Limb (tissue), 2 donors: ENCODE data around the gene MYADM.

Source experiments
- DNase-seq, 2 donors: peaks; one replicate each; pipeline ENCODE4 v3.0.0-alpha.2; 2016; ENCODE audit errors: extremely low spot score in 2 of 2

The MYADM gene

DNA sequence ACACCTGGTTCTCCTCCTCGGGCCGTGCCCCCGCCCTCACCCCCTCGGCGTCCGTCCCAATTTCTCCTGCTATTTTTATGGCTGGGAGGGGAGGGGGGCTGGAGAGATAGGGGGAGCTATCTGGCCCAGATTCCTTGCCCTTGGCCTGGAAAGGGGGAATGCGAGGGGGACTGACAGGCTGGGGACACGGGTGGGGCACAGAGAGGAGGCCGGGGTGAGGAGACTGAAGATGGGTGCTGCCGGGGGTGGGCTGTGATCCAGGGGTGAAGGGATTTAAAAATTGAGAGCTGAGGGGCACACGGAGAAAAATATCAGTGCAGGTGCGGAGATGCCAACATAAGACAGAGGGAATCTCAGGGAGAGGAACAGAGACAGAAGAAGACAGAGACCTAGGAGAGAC, 16.6 kb downstream of the MYADM start:
- DNase-seq, result no peak

DNA sequence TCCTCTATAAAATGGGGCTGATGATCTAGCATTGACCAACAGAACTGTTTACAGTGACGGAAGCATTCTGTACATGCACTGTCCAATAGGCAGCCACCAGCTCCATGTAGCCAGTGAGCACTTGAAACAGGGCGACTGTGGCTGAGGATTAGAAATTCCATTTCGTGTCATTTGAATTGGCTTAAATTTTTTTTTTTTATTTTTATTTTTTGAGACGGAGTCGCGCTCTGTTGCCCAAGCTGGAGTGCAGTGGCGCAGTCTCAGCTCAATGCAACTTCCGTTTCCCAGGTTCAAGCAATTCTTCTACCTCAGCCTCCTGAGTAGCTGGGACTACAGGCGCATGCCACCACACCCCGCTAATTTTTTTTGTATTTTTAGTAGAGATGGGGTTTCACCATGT, 17.4 kb downstream of the MYADM start:
- no peak for DNase-seq

DNA sequence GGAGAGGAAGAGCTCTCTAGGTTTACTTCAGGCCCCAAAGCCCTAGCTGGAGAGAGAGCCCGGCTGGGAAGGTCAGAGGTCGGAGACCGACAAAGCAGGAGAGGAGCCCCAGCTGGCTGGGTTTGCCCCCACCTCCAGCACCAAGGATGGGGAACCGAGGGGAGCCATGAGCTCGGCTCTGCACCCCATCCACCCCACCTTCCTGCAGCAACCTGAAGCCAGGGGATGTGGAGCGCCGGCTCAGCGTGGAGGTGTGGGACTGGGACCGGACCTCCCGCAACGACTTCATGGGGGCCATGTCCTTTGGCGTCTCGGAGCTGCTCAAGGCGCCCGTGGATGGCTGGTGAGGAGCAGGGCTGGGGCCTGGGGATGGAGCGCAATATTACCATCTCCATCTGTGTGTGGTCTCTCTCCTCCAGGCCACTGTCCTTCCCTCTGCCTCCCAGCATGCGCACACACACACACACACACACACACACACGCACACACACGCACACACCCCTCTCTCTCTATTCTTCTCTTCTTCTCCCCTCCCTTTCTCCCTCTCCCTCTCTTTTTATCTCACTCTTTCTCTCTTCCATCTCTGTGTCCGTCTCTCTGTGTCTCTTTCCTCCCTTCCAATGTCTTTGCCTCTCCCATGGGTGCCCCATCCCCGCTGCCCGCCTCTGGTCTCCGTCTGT, 24.8 kb downstream of the MYADM start:
- DNase-seq, result no peak

DNA sequence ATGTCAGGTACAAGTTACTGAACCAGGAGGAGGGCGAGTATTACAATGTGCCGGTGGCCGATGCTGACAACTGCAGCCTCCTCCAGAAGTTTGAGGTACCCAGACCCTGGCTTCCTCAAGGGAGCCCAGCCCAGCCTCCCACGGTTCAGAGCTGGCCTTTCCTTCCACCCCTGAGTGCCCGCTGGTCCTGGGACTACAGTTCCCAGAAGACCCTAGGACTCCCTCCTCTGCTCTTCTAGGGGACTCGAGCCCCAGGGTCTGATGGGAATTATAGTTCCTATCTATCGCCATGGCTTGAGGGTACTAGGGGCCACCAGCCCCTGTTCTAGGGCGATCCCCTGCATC, 25.3 kb downstream of the MYADM start:
- no peak for DNase-seq

DNA sequence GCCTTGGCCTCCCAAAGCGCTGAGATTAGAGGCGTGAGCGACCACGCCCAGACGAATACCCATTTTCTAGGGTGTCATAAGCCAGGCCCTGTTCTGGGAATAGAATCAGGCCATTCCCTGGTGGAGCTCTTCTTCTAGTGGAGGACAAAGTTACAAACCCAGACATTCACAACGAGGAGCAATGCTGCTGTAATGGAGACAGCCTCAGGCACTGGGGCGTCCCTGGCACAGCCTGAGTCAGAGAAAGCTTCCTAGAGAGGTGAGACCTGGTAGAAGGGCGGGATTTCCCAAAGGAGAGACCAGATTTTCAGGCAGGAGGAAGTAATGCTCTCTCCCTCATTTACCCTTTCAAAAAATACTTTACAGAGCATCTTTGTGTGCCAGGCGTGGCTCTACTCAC, 27.0 kb downstream of the MYADM start:
- DNase-seq, result no peak

DNA sequence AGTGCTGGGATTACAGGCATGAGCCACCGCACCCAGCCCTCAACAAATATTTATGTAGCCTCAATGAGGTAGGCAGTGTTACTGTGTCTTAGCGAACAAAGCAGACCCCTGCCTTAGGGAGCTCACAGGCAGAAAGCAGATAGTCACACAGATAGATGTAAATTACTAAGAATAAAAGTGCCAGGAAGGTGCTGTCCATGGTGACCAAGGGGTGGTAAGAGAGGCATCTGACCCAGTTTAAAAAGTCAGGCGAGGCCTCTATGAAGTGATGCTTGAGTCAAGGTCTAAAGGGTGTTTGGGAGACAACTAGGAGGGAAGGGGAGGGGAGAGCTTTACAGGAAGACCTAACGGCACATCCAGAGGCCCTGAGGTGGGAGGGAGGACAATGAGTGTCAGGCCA, 29.0 kb downstream of the MYADM start:
- no peak for DNase-seq

DNA sequence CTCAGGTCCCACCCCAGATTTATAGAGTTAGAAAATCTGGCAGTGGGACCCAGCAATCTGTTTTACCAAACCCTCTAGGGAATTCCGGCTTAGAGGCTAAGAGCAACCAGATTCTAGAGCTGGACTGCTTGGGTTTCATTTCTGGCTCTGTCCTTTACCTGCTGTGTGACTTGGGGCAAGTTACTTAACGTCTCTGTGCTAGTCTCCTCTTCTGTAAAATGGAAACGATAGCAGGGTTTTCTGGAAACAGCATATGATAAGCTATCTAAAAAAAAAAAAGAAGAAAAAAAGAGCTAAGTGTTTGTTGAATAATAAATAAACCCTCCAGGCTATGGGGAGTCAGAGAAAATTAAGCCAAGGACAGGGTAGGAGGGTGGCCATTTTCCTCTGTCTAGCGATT, 29.8 kb downstream of the MYADM start:
- no peak for DNase-seq

DNA sequence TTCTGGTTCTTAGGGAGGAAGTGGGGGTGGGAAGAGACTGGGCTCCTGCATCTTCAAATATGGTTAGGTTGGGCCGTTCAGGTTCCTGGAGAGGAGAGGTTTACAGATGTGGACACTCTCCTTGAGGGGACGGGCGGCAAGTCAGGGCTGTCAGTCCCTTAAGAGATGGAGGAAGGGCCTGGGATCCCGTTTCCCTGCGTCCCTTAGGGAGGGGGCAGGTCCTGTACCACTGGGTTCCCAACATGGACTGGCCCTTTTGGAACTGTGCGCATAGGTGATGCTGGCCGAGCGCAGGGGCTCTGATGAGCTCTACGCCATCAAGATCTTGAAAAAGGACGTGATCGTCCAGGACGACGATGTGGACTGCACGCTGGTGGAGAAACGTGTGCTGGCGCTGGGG, 30.5 kb downstream of the MYADM start:
- no peak for DNase-seq

DNA sequence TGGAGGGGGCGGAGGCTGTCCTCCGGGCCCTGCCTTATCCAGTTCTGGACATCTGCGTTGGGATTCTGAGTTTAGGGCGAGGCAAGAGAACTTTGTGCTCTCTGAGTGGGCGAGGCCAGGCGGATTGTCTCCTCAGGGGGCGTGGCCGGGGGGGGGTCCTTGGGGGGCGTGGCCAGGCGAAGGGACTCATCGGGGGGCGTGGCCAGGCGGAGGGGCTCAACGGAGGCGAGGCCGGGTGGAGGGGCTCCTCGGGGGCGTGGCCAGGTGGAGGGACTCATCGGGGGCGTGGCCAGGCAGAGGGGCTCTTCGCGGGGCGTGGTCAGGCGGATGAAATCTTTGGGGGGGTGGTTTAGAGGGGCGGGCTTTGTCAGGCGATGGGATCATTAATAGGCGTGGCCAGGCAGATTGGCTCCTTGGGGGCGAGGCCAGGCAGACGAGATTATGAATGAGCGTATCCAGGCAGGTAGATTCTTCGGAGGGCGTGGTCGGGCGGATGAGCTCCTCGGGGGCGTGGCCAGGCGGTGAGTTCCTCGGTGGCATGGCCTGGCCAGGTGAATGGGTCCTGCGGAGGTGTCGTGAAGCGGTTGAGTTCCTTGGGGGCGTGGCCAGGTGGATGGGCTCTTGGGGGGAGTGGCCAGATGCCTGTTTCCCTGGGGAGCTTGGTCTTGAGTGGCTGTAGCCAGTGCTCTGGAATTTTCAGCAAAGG, 31.1 kb downstream of the MYADM start:
- peak in 1 of 2 donors; percentile 51 for DNase-seq

DNA sequence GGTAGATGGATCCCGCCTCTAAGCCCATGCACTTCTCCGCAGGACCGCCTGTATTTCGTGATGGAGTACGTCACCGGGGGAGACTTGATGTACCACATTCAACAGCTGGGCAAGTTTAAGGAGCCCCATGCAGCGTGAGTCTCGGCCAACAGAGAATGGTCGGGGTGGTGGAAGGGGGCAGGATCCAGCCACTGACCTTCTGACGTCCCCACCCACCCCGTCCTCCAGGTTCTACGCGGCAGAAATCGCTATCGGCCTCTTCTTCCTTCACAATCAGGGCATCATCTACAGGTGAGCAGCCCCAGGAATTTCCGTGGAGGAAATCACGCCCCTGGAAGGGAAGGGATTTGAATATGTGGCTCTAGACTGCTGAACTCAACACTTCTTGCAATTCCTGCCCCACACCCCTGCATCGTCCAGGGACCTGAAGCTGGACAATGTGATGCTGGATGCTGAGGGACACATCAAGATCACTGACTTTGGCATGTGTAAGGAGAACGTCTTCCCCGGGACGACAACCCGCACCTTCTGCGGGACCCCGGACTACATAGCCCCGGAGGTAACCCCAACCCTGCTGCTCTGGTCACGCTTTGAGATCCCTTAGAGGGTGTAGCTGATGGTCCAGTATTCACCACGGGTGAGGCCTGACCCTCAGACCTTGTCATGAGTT, 32.6 kb downstream of the MYADM start:
- DNase-seq, result no peak

DNA sequence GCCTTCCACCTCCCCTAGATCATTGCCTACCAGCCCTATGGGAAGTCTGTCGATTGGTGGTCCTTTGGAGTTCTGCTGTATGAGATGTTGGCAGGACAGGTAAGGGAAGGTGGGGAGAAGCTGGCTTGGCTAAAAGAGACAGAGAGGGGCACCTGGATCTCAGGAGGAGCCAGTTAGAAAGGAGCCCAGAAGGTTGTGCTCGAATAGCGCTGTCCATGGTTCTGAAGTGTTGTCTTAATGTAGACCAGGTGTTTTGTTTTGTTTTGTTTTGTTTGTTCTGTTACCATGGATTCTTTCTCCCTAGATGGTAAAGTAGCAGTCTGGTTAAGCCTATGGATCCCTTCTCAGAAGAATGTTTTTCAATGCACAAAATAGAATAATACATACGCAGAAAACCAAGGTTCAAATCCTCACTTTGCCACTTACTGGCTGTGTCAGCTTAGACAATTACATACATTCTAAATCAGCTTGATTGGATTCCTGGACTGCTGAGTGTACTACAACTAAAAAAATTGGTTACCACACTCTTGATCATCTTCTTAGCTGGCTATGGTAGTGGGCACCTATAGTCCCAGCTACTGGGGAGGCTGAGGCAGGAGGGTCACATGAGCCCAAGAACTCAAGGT, 35.5 kb downstream of the MYADM start:
- peak; percentile 50 to 68 for DNase-seq

DNA sequence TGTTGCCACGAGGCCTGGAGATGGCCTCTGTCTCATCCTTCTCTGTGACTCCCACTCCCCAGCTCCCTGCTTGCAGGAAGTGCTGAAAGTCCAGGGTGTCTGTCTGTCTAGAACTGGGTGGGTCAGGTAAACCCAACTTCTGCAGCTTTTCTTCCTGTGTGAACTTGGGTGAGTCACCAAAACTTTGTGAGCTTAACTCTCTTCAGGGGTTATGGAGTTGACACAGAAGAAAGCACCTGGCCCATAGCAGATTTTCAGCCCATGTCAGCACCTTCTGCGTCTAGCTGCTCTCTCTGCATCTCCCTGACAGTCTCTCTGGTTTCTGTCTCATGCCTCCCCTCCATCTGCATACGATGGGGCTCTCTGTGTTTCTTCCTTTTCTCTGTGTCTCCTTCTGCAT, 37.2 kb downstream of the MYADM start:
- no peak for DNase-seq

DNA sequence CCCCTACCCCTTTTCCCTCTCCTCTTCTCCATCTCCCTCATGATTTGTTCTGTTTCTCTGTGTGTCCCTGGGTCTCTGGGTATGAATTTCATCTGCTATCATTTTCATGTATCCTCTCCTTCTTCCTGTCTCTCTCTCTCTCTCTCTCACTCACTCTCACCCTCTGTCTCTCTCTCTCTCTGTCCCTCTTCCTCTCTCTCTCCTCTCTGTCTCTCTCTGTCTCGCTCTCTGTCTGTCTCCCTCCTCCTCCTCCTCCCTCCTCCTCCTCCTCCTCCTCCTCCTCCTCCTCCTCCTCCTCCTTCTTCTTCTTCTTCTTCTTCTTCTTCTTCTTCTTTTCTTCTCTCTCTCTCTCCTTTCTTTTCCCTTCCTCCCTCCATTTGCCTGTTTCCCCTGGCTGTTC, 38.1 kb downstream of the MYADM start:
- no peak for DNase-seq

DNA sequence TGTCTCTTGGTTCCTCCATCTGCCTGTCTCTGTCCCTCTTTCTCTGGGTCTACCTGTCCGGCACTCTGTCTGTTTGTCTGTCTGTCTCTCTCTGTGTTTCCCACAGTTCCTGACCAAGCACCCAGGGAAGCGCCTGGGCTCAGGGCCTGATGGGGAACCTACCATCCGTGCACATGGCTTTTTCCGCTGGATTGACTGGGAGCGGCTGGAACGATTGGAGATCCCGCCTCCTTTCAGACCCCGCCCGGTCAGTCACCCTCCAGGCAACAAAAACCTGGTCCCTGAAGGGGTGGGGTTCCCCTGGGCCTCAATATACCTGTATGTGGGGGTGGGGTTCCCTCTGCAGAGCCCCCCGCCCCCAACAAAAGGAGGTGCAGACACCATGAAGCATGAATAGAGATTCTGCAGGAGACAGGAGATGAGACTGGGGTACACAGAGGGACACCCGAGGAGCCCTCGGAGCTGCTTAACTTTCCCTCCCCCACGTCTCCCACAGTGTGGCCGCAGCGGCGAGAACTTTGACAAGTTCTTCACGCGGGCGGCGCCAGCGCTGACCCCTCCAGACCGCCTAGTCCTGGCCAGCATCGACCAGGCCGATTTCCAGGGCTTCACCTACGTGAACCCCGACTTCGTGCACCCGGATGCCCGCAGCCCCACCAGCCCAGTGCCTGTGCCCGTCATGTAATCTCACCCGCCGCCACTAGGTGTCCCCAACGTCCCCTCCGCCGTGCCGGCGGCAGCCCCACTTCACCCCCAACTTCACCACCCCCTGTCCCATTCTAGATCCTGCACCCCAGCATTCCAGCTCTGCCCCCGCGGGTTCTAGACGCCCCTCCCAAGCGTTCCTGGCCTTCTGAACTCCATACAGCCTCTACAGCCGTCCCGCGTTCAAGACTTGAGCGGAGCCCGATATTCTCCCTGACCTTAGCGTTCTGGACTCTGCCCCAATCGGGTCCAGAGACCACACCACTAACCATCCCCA, 38.8 kb downstream of the MYADM start:
- DNase-seq, result peak in 1 of 2 donors; percentile 77

DNA sequence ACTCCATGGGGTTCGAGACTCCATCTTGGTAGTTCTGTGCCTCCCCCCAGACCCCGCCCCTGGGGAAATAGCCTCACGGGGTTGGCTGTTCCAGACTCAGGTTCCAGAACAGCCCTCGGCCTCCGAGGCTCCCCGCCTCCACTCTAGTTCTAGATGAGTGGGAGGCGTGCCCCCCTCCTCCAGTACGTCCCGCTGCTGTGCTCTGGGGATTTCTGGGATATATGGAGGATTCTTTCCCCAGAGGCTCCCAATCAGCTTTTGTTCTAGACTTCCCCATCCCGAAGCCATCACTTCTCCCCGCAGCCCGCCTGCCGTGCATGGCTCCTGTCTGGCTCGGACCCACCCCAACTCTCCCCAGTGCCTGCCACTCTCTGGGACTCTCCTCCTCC, 39.5 kb downstream of the MYADM start:
- DNase-seq, result no peak

DNA sequence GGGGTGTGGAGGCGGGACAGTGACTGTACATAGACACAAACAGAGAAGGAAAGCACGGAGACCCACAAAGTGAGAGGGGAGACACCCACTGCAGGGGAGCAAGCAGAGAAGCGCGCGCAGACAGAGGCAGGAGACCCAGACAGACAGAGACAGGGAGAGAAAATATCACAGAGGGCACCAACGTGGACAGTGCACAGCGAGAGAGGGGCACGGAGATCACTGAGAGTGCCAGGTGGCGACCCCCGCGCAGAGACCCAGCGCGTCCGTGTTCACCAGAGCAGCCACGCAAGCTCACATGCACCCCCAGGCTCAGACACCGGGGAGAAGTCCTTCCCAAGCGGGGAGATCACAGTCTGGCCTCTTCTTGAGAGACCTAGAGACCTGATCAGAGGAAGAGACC, 40.0 kb downstream of the MYADM start:
- DNase-seq, result no peak

DNA sequence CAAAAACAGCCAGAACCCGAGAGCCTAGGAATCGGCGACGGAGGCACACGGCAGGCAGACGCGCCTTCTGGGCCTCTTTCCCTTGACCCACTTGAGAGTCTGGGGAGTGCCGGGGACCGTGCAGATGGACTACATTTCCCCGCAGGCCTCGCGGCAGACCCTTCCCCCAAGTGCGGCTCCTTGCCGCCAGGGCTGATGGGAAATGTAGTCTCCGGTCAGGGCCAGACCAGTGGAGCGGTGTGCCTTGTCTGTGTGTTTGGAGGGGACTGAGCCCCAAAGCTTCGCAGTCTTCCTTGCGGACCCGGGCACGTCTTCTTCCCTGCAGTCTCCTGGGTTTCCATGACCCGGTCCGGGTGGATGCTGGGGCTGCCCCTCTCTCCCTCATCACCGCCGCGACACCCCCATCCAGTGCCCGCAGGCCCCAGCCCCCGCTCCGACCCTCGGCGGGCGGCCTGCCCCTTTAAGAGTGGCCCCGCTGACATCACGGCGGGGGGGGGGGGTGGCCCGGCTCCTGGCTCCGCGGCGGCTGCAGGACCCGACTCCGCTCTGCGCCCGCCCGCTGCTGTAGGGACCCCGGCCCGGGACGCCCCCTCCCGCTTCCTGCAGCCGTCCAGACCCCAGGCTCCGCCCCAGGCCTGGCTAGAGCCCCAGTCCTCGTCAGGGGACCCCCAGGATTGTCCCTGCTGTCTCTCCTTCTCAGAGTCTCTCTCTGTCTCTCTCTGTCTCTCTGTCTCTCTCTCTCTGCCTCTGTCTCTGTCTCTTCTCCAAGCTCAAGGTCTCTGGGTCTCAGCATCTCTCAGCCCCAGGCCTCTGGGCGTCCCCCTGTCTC, 40.6 kb downstream of the MYADM start:
- peak; percentile 36 to 82 for DNase-seq

DNA sequence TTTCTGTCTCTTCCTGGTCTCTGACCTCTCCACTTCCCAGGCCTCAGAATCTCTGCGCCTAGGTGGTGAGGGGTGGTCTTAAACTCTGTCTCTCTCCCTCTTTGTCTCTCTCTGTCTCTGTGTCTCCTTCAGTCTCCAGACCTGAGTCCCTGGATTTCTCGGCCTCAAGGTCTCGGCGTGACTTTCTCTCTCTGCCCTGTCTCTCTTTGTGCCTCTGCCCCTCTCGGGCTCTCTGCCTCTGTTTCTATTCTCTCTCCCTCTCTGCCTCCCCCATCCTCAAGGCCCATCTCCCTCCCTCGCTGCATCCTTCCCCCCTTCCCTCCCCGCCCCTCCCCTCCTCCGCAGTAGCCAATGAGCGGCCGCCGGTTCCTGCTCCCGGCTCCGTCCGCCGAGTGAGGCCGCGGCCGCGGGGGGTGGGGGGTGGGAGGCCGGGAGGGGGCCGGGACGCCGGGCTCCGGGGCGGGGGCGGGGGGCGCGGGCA, 41.3 kb downstream of the MYADM start, which contains the start of gene CACNG7:
TSS of gene CACNG7 (plus strand) at position 344 of the 481 bp plus-strand sequence. CDS start 3,554 bp downstream, outside the sequence.
- DNase-seq, result peak in 1 of 2 donors; percentile 74

DNA sequence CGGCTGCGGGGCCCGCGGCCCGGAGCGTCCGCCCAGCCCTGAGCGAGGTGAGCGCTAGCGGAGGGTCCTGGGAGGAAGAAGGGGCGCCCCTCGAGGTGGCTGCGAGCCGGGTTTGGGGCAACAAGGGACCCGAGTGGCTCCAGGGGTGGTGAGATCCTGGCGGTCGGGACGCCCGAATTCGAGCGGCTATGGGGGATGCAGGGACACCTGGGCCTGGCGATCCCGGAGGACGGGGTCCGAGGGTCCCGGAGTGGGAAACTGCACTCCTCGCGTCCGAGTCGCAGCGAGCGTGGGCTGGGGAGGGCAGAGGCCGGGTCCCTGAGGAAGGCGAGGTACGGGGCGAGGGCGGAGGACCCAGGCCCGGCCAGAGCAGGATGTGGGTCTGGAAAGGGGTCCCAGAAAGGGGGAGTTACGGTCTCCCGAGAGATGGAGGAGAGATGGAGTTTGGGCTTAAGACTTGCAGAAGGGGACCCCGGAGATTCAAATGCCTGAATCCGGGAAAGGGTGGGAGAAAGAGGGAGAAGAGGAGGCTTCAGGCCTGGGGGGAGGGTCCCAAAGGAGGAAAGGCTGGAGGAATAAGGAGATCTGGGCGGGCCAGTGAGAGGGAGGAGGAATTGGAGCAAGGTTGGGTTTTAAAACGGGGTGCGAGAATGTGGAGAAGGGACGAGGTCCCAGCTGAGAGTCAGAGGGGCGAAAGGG, 41.9 kb downstream of the MYADM start:
- no peak for DNase-seq

DNA sequence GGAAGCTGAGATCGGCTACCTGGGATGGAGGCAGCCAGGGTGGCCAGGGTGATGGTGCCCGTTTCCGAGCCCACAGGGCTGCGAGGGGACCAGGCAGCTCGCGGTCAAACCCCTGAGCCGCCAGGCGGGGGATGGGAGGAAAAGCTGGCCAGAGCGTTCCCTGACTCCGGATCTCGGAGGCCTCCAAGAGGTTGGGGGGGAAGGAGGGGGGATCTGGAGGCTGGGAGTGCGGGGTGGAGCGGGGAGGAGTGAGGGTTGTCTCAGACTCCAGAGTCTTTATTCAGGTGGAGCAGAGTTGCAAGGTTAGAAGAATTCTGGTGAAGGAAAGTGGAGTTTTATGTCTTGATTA, 42.5 kb downstream of the MYADM start:
- no peak for DNase-seq
